GM21381 (cell line): ENCODE data around the gene ADAMTS1.
"Not testable (repeated sequence)": the region's sequence is repeated elsewhere in the genome, so short reads cannot be mapped to it uniquely, and the experiment has no call there.

ENCODE experiments used
- ATAC-seq: cut with Tn5 transposase; IDR thresholded peaks from one replicate; pipeline ENCODE4 v1.9.1; 2021; ENCODE audit warnings: mild to moderate bottlenecking, moderate library complexity; ENCODE audit not compliant: unreplicated experiment

Gene ADAMTS1

DNA sequence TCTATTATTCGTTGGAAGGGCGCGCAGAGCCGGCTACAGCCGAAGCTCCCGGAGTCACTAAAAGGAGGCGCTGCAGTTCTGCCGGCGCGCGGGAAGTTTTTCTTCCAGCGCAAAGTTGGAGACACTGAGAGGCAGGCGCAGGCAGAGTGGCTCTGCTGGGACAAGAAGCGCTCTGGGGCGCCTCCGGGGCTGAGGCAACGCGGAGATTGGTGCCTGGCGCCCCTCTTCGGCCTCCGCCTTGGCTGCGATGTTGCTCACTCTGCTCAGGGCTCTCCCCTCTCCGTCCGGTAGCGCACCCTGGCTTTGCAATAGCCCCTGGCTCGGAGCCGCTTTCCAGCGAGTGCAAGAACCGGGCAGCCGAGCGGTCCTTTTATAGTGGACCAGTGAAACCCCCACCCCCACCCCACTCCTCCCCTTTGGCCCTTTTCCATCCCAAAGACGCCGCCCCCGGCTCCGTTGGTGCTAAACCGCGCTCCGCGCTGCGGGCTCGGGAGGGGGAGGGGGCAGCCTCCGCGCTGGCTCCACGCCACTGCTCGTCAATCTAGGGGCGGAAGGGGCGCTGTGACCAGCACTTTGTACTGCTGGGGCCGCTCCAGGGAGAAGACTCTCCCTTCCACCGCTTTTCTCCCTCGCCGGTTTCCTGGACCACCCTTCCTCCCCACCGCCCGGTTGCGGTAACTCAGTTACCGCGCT lies at the start of gene ADAMTS1:
Gene ADAMTS1, minus strand, starts transcription at position 344 of the 693 bp plus-strand sequence. CDS start 455 bp downstream, outside the sequence.
- ATAC-seq: no peak

DNA sequence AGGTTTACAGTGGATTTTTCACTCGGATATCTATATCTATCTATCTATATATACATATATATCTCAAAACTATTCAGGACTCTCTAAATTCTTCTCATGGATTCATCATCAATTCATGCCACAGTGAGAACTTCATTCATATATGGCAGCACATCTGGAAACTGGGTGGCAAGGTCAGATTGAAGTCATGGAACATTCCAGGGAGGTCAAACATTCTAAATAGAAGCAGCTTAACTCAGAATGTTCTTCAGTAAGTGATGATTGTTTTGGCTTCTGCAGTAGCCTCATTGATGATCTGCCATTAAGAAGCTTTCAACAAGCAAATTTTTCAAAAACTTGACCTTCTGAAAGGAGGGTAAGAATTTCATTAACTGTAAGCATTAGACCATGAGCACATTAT lies 46.9 kb upstream of the ADAMTS1 start:
- ATAC-seq: no peak

DNA sequence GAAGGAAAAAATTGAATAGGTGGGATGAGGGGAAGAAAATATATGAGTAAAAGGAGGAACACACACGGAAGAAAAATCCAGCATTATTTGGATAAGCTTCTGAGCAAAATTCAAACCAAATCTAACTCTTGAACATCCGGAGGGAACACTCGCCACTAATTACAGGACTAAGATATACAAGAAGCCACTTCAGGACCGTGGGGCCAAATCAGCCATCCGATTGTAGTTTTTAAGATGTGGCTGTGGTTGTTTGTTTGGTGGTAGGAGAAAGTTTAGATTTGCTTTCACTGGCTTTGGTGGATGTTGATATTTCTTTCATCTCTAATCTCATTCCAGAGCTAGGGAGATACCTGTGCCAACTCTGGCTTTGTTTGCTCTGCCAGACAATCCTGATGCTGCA lies 43.7 kb upstream of the ADAMTS1 start:
- ATAC-seq: no peak

DNA sequence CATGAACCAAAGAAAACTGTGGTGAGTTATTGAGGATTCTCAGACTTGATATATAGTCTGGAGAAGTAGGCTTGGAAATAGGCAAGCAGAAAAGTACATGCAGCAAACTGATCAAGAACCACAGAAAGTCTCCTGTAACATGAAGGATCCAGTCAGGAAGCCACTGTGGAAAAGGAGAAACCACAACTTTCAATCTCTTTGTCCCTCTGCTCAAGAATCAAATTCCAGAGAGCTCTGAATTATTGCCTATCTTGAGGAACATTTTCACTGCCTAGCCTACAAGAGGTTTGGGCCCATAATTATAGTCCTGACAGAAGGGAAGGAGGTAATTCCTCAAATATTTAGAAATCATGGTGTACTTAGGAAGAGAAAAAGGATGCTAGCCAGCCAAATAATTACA lies 43.0 kb upstream of the ADAMTS1 start:
- no peak for ATAC-seq

DNA sequence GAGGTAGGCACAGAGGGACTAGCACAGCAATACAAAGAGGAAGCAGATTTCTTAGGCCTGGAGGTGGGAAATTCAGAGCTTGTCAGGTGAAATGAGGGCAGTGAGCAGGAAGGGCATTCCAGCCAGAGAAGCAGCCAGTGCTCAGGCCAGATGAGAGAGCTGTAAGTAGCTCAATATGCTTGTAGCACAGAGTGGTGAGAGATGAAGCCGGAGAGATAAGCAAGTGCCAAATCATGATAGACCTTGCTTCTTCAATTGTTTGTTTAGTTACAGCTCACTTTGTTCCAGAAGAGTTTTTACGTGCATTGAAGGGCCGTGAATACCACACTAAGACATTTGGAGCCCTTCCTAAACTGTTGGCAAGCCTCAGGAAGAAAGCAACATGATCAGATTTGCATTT lies 42.0 kb upstream of the ADAMTS1 start:
- no peak for ATAC-seq

DNA sequence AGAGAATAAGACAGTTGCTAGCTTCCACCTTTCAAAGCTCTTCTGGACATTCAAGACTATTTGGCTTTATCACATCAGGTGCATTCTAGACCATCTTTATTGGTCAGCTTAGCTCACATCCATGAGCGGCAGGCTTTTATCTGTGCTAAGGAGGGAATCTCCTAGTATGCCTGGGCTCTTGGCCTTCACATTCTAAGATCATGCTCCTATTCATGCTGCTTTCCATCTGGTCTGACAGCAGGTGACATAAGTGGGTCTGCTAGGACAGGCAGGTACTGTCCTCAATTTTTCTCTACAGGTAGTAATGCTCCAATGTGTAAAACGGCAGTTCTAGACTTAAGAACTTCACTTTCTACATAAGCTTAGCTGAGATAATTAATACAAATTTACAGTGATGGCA lies 39.2 kb upstream of the ADAMTS1 start:
- ATAC-seq: no peak

DNA sequence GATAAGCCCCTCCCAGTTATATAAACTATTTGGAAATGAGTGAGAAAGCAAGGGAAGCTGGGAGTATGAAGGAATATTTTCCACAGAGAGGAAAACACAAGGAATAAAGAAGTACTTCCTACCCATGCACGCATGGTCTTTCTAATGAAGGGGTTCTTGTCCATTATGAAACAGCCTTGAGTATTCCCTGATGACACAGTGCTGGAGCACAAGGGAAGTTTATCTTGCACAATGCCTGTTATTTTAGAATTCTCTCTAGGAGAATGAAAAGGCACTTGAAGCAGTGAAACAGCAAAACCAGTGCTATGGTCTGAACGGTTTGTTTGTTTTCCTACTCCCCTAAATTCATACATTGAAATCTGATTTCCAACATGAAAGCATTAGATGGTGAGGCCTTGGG lies 38.6 kb upstream of the ADAMTS1 start:
- no peak for ATAC-seq

DNA sequence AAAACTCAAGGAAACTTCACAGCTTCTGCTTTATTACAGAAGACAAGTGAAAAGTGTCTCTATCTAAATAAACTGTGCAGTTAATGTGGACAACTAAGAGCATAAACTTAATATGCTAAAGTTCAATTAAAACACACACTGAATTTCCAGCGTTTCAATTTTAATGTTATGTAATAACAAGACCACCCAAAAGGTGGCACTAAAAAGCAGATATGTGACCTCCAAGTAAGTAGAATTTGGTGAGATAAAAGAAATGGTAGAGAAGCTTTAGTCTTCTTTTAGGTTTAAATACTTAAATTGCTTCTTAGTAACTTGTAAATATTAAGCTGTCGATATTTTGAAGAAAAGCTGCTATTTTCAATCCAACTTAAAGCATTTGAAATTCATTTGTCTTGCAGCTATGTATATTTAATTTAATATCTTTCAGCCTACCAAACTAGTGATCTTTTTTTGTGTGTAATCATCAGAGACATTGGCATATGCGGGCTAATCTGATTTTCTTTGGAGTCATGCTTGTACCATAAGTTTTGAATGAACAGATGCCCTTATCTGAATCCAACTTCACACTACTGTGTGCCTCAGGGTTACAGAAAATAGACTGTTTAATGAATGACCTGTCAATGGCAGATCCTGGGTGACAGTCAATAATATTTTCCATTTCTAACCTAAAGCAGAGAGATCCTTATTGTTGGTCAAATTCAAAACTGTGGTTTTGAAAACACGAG lies 36.5 kb upstream of the ADAMTS1 start:
- no peak for ATAC-seq

DNA sequence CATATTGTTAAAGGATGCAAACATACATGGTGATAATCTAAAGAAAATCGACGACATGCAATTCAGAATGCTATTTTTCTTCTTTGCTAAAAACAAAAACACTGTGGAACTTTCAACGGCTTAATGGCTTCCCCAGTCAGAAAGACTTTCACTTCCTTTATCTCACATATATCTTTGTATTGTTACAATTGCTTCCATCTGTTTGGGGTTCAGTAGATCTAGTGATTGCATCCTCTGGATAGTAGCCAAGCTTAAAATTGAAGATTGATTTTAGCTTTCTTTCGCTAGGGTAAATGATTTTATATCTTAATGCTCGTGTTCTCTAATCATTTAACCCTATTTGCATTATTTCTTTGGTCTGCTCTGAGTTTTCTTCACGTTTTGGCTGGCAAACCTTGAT lies 31.8 kb upstream of the ADAMTS1 start:
- no peak for ATAC-seq

DNA sequence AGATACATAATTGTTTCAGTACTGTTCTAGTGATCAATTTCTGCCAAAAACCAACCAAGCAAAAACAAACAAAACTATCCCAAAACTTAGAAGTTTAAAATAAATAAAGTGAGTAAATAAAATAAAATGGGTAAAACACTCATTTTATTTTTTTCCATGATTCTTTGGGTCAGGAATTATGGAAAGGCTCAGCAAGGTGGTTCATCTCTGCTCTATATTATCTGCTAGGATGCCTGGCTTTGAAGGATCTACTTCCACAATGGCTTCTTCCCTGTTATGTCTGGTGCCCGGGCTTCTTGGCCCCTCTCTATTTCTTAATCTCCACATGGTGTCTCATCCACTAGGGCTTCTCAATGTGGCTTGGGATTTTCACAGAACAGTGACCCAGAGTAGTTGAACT lies 29.1 kb upstream of the ADAMTS1 start:
- ATAC-seq: no peak

DNA sequence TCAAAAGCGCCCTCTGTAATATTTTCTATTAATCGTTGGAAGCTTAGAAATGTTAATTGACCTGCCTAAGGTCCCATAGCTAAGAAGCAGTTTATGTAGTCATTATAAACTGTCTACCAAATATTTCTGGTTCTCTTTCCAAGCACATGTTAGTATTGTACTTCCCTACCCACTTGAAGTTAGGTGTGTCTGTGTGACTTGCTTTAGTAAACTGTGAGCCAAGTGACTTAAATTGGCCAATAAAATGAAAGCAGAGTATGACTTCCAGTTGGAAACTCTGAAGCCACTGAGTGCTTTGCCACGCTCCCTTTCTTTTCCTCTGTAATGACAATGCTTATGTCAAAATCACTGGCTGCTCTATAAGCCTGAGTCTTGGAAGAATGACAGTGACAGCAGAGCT lies 20.6 kb upstream of the ADAMTS1 start:
- no peak for ATAC-seq

DNA sequence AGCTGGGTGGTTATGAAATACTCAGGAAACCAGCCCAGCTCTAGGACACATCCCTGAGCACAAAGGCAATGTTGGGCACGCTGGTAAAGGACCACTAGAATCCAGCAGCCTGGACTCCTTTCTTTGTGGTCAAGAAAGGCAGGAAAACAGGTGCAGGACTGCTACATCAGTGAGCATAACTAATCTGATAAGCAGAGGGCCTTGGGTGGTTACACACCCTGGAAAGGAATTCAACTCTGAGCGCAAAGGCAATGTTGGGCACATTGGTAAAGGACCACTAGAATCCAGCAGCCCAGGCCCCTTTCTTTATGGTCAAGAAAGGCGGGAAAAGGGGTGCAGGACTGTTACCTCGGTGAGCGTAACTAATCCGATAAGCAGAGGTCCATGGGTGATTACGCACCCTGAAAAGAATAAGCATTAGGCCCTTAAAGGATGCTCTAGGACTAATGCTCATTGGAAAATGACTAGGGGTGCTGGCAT lies 11.7 kb upstream of the ADAMTS1 start:
- not testable (repeated sequence) for ATAC-seq

DNA sequence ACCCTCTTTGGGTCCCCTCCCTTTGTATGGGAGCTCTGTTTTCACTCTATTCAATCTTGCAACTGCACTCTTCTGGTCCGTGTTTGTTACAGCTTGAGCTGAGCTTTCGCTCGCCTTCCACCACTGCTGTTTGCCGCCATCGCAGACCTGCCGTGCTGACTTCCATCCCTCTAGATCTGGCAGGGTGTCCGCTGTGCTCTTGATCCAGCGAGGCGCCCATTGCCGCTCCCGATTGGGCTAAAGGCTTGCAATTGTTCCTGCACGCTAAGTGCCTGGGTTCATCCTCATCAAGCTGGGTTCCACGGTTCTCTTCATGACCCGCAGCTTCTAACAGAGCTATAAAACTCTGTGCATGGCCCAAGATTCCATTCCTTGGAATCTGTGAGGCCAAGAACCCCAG lies 9.5 kb upstream of the ADAMTS1 start:
- ATAC-seq: not testable (repeated sequence)

DNA sequence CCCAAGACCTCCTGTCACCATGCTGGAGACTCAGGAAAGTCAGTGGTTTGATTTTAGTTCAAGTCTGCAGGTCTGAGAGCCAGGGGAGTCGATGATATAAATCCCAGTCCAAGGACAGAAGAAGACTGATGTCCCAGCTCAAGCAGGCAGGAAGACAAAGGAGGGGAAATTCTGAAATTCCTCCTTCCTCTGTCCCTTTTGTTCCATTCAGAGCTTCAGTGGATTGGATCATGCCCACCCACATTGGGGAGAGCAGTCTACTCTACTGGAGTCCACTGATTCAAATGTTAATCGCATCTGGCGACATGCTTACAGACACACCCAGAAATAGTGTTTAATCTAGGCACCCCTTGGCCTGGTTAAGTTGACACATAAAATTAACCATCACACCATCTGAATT lies 7.2 kb upstream of the ADAMTS1 start:
- no peak for ATAC-seq

DNA sequence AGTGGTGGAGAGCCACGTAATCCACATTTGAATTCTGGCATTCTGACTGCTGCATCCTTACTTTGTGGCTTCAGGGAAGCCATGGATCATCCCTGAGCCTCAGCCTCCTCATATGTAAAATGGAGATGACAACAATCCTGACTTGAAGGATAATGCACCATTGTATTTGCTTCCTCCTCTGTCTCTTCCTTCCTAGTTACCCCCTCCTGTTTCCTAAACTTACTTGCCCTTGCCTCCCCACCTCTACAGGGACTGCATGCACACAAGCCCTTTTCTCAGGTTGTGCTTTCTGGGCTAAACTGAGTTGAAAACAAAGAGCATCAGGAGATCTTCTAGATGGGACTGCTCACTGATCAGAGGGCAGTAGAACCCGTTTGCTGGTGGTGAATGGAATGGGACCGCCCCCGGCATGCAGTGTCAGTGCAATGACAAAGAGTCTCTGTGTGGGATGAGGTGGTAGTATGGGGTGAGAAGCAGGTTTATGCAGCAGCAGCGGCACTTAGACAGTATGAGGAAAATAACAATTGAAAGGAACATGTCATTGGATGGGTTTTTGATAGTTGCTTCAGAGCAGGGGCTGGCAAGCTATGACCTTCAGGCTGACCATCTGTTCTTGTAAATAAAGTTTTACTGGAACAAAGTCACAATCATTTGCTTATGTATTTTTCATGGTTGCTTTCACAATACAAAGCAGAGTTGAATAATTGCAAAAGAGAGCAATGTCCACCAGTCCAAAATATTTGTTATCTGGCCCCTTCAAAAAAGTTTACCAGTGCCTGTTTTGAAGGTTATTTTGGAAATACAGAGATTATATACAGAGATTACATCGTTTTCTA lies 6.1 kb upstream of the ADAMTS1 start:
- no peak for ATAC-seq

DNA sequence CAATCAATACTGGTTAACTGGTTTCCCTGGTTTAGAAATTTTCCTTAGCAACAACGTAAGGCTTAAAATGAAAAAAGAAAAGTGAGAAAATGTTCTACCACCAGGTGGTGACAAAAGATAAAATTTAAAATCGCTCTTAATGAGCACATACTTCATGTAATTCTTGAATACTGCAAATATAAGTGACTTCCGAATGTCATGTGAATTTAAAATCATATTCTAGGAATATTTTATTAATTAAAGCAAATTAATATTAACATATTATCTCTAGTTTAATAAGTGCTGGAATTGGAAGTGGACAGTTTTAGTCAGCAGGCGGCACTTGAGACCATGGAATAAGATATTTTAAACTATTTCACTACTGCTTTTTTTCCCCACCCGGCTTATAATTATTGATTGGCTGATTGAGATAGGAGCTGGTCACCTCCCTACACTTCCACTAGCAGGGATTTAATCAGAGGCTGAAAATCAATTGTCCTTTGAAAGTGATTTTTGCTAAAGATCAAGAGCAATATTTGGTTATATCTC lies 5.0 kb upstream of the ADAMTS1 start:
- no peak for ATAC-seq

DNA sequence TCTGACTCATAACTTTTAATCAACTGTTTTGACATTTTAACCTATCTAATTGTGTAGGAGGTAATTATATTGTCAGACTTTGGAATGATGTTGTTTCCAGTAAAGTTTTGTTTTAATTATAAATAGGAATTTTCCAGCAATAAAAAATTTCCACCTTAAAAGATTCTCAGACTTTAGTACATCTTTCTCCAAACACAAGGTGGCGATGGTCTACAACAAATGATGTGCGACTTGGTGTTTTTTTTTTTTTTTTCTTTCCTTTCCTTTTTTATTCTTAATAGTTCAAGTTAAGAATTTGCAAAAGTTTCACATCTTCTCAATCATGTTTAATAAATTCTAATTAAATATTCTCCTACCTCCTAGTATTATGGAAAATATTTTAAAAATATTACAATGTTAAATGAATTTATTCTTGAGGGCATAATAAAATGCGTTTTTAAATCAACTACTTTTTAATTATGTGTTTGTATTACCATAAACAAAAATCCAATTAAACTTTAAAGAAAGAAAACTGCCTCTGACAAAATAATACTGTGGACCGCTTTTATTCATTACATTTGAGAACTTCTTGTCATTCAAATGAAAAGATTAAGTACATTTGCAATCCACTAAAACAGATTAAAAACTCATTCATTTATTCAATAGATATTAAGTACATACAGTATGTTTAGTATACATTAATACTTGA lies 4.4 kb upstream of the ADAMTS1 start:
- ATAC-seq: no peak

DNA sequence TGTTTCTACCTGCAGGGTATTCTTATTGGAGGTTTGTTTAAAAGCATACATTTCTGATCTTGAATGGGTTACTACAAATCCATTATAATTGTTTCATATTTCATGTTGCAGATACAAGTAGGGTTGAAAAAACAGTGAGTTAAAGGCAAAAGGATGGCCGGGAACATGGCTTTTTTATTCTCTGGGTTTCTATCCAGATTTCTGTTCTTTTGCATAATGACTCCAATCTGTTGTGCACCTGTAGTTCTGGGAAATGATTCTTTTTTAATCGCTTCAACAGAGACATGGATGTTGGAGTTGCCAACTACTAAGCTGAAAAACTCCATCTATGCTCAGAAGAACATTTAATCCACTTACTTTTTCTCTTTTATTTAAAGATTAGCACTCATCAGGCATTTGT lies 2.7 kb upstream of the ADAMTS1 start:
- ATAC-seq: no peak

DNA sequence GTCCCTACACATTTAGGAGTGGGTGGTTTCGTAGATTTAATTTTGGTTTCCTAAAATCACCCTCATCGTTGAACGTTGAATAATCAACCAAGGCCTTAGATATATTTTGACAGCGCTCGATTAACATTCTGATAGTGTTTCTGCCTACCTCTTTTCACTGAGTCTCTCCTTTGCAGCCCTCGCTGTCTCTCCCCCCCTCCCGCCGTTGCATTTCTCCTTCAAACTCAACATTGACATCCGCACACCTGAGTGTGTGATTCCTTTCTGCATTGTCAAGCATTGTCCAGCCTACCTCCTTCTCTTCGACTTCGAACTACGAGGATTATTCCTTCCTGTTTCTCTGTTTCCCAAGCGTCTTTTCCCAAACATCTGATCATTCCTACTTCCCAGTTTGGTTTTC lies 1.8 kb upstream of the ADAMTS1 start:
- ATAC-seq: no peak

DNA sequence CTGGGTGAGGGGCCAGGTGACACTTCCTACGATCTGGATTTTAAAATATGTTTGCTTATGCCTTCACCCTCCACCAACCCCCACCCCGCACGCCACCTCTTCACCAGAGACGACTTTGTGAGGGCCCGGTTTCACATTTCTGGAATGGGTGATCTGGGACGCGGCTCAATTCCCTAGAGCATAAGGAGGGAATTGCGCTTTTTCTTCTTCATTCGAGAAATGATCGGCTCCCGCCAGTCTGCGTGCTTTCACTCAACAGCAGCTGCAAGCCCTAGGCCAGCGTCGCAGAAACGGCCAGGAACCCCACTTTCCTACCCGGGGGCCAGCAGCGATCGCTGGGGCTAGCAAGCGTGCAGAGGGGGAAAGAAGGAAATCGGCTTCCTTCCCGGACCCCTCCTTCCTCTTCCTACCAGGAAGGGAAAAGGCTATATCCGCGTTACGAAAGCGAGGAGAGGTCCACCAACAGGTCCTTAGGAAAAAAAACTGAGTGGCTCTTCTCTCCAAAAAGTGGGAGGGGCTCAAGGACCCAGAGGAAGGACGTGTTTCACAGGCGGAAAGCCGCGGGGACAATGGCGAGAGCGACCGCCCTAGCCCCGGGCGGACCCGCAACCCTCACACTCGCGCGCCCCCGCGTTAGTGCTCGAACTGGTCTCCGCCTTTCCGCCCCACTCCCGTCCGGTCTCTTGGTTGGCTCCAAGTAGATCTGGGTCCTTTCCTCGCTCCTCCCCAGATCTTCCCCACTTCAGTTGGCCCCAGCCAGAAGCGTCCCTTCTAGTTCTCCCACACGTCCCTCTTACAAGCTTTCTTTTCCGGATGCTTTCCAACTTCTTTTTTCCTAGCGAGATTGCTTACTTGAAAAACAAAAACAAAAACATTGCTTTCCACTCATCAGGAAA lies 1.1 kb upstream of the ADAMTS1 start:
- ATAC-seq: no peak
